ENCODE data around the gene ARL6IP5. TPM values are rescaled to one million over a fixed set of nuclear protein-coding genes. Genes with fewer than 3 reads are reported as not detected.

Gene ARL6IP5
- total RNA-seq, 1 donor from 2014 or later, result 36.4 TPM

Other genes with a start within 250 kb of the ARL6IP5 start
- gene TAFA4, start 152.4 kb upstream of the ARL6IP5 start, total RNA-seq, result not detected
- gene EOGT, start 71.3 kb upstream of the ARL6IP5 start, total RNA-seq, result 19.6 TPM
- 16.0 TPM for gene TMF1, start 32.6 kb upstream of the ARL6IP5 start, total RNA-seq
- gene UBA3, start 4.6 kb upstream of the ARL6IP5 start, total RNA-seq, result 47.8 TPM
- not detected for gene LMOD3, start 37.7 kb downstream of the ARL6IP5 start, total RNA-seq

Measured in esophagus mucosa (tissue), 1 donor.